Cardiac fibroblast (primary cell): Measurements from ENCODE around the gene LHPP.

Source experiments
- DNase-seq, 2 donors: peaks; one replicate each; pipeline versions ENCODE4 v3.0.0 to v3.0.0-alpha.2; 2010; ENCODE audit warnings: low read depth in 2 of 2
- H3K4me3 ChIP-seq, 2 donors: replicated peaks in 1 of 2; 1 replicate in 1 of 2; 2 replicates in 1 of 2; pipeline ENCODE4 v1.5.1; 2011; ENCODE audit warnings: low read depth in 2 of 2, low read length in 2 of 2, mild to moderate bottlenecking in 2 of 2, moderate library complexity in 1 of 2
- TF ChIP-seq, protein P1 (sequence below): IDR thresholded peaks from one replicate; pipeline ENCODE4 v1.5.1; 2011; ENCODE audit warnings: low read depth, mild to moderate bottlenecking, low read length, inconsistent platforms

Gene LHPP

DNA sequence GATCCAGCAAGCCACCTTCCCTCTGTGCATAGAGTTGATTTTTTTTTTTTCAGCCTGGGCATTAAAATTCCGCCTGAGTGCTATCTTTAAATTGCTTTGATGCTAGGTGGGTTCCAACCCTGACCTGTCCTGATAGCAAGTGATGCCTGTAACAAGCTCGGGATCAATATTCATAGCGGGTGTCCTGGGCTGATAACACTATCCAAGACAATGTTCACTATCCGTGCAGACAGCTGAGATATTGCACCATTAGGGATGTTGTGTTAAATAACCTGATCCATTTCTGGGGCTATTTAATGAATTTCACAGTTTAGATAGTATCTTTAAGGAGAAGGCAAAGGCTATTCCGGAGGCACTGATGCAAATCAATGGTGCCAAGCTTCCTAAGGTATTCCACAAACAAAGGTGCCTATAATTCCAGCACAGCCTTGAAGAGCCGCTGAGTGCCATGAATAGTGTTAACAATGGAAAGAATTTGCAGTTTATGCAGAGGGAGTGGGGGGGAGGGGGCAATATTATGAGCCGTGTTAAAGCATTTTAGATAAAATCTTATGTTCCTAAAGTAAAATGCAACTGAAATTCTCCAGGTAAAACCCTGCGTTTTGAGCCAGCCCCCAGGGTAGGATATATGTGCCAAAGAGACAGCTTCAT, 7.5 kb upstream of the LHPP start:
- no peak overlapping the region for H3K4me3 ChIP-seq
- no peak for DNase-seq
- TF ChIP-seq, protein P1, sequence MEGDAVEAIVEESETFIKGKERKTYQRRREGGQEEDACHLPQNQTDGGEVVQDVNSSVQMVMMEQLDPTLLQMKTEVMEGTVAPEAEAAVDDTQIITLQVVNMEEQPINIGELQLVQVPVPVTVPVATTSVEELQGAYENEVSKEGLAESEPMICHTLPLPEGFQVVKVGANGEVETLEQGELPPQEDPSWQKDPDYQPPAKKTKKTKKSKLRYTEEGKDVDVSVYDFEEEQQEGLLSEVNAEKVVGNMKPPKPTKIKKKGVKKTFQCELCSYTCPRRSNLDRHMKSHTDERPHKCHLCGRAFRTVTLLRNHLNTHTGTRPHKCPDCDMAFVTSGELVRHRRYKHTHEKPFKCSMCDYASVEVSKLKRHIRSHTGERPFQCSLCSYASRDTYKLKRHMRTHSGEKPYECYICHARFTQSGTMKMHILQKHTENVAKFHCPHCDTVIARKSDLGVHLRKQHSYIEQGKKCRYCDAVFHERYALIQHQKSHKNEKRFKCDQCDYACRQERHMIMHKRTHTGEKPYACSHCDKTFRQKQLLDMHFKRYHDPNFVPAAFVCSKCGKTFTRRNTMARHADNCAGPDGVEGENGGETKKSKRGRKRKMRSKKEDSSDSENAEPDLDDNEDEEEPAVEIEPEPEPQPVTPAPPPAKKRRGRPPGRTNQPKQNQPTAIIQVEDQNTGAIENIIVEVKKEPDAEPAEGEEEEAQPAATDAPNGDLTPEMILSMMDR: no peak

DNA sequence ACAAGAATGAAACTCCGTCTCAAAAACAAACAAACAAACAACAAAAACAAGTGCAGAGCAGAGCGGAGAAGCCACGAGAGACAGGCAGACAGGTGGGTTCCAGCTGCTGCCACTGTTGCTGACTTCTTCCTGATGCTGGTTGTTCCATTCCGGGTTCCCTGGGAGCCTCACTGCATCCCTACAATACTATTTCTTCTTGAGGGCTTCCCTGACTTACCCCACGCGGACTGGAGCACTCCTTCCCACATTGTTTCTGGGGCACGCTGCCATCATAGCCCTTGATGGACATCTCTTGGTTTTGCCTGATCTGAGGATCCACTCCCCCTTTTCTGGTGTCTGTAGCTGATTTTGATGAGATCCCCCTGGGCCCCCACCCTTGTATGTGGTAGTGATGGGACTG, 6.2 kb upstream of the LHPP start:
- no peak overlapping the region for H3K4me3 ChIP-seq
- TF ChIP-seq, protein P1: no peak
- no peak for DNase-seq

DNA sequence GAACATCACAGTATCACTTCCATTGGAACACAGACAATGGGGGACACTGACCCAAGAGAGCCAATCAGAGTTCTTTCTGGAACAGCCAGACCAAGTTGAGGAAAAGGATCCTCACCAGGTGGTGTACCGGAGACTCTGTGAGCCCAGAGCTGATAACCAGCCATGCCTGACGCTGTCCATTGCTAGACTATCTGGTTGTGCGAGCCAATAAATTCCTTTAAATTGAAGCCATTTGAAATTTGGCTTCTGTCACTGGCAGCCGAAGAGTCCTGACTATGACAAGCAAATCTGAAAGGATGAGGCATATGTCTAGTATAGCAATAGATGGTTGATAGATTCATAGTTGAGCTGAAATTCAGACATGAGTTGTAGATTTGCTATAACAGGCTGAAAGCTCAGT, 3.1 kb upstream of the LHPP start:
- no peak for DNase-seq
- TF ChIP-seq, protein P1: no peak
- H3K4me3 ChIP-seq: no peak overlapping the region

DNA sequence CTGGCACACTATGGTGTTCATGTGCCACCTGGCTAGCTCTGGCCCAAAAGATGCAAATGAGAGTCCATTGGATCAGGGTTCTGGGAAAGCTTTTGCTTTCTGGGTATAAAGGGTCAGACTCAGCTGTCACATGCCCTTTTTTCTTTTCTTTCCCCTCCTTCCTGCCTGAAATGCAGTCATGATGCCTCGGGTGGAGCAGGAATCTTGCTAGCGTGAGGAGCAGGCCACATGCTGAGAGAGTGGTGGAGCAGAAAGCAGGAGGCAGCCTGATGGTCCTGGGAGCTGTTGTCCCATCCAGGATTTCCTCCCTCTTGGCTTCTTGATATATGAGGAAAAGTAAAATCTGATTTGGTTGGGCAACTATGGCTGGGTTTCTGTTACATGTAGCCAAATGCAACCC, 2.7 kb upstream of the LHPP start:
- TF ChIP-seq, protein P1: no peak
- no peak overlapping the region for H3K4me3 ChIP-seq
- no peak for DNase-seq

DNA sequence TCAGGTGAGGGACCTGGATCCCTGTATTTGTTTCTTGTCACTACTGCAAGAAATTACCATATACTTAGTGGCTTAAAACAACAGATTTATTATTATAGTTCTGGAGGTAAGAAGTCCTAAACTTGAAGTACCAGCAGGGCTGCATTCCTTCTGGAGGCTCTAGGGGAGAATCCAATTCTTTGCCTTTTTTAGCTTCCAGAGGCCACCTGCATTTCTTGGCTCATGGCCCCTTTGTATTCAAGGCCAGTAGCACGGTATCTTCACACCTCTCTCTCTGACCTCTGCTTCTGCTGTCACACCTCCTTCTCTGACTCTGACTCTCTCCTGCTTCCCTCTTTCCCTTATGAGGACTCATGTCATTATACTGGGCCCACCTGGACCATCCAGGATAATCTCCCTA, 2.2 kb upstream of the LHPP start:
- TF ChIP-seq, protein P1: no peak
- DNase-seq: no peak
- no peak overlapping the region for H3K4me3 ChIP-seq

DNA sequence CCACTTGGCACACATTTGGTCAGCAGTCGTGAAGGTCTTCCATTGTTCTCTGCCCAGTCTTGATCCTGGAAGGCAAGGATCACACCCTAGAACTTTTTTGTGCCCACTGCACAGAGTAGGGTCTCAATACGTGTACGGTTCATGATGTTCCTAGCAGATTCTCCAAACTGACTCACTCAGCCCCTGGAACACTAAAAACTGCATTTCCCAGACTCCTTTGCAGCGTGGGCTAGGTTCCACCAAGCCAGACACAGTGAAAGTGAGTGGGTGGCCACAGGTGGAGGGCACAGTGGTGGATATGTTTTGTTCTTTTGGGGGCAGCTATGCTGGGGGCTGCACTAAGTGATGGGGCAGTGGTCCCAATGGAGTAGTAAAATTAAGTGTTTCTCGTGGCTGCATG, 1.5 kb upstream of the LHPP start:
- no peak overlapping the region for H3K4me3 ChIP-seq
- no peak for DNase-seq
- TF ChIP-seq, protein P1: no peak

DNA sequence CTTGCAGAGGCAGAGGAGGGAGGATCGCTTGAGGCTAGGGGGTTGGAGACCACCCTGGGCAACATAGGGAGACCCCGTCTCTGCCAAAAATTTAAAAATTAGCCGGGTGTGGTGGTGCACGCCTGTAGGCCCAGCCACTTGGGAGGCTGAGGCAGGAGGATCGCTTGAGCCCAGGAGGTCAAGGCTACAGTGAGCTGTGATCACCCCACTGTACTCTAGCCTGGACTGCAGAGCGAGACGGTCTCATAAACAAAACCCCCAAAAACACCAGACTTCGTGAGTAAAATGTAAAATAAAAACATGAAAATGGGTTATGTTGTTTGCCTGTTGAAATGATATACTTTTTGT, 699 bp downstream of the LHPP start:
- no peak for DNase-seq
- peak overlapping the region; percentile 74 to 80 for H3K4me3 ChIP-seq
- TF ChIP-seq, protein P1: no peak
